ENCODE results near the gene PHF20. TPM values are rescaled to one million over a fixed set of nuclear protein-coding genes. Genes with fewer than 3 reads are reported as not detected.
A peak's percentile ranks its signal among the peaks of the same experiment; 100 is the strongest.
"Not testable (repeated sequence)": the region's sequence is repeated elsewhere in the genome, so short reads cannot be mapped to it uniquely, and the experiment has no call there.

Gene PHF20
- polyA plus RNA-seq, 3 donors = 54.7 to 78.2 (median 73.6) TPM

GRCh38 chr20:35892871-35893270 is 121.1 kb downstream of the PHF20 start:
- TF ChIP-seq CTCF (IDR thresholded peaks at IDR 0.05) = no peak
- no peak overlapping the region for H3K9ac ChIP-seq (ENCODE audit: insufficient read depth, low read length, poor library complexity, severe bottlenecking)
- H2AFZ ChIP-seq (ENCODE audit: insufficient read depth, low read depth, low read length, poor library complexity, severe bottlenecking) = no peak overlapping the region
- peaks cover 18 to 41% of the 10 kb centered on the region in 2 donors for H3K36me3 Mint-ChIP-seq
- no peak for DNase-seq
- no peak overlapping the region for H3K27ac ChIP-seq (ENCODE audit: low read depth in 1 of 2, low read length in 2 of 2)
- peaks cover 0 to 41% of the 10 kb centered on the region in 2 donors for H3K36me3 ChIP-seq (replicated peaks in 1 of 2; ENCODE audit: control insufficient read depth in 1 of 2, insufficient read depth in 2 of 2, low read length in 2 of 2)
- no peaks in the 10 kb centered on the region for H3K9me3 Mint-ChIP-seq
- peaks cover 7 to 15% of the 10 kb centered on the region in 2 donors for H3K4me1 ChIP-seq (ENCODE audit: control insufficient read depth in 1 of 2, insufficient read depth in 2 of 2, low read length in 2 of 2)
- WGBS (ENCODE audit: insufficient coverage) = 100% methylated on average over 1 of the region's 3 CpGs
- H3K4me1 Mint-ChIP-seq = peaks cover 26% of the 10 kb centered on the region
- H3K4me3 ChIP-seq (replicated peaks in 1 of 3; ENCODE audit: low read depth in 2 of 3, low read length in 3 of 3) = no peak overlapping the region
- intact Hi-C loops (cut with micrococcal nuclease) = no loop called here
- no peaks in the 10 kb centered on the region for H3K9me3 ChIP-seq (replicated peaks in 1 of 2; ENCODE audit: control insufficient read depth in 1 of 2, insufficient read depth in 1 of 2, low read length in 2 of 2)
- no peaks in the 10 kb centered on the region for H3K27me3 ChIP-seq (ENCODE audit: control insufficient read depth in 2 of 2, insufficient read depth in 2 of 2, low read length in 2 of 2)
- H3K4me2 ChIP-seq (replicated peaks; ENCODE audit: extremely low read depth, low read length, poor library complexity, severe bottlenecking) = no peak overlapping the region
- no peaks in the 10 kb centered on the region for H3K27me3 Mint-ChIP-seq (ENCODE audit: low read depth in 3 of 3)
- H4K20me1 ChIP-seq (ENCODE audit: insufficient read depth, low read length) = peaks cover 26% of the 10 kb centered on the region
- no peak overlapping the region for H3K4me3 Mint-ChIP-seq
- no peaks in the 10 kb centered on the region for H3K79me2 ChIP-seq (ENCODE audit: insufficient read depth, low read length)
- H3K27ac Mint-ChIP-seq = no peak overlapping the region

GRCh38 chr20:35893942-35894341 is 122.1 kb downstream of the PHF20 start:
- no peak overlapping the region for H3K4me3 ChIP-seq (replicated peaks in 1 of 3; ENCODE audit: low read depth in 2 of 3, low read length in 3 of 3)
- Mint-ChIP-seq H3K4me3 (no peak overlapping the region), H3K9me3 (no peaks in the 10 kb centered on the region), H3K4me1 (peaks cover 18% of the 10 kb centered on the region), H3K36me3 (peaks cover 18 to 47% of the 10 kb centered on the region in 2 donors), H3K27me3 (ENCODE audit: low read depth in 3 of 3) (no peaks in the 10 kb centered on the region), H3K27ac (no peak overlapping the region)
- H3K4me2 ChIP-seq (replicated peaks; ENCODE audit: extremely low read depth, low read length, poor library complexity, severe bottlenecking) = no peak overlapping the region
- H3K36me3 ChIP-seq (replicated peaks in 1 of 2; ENCODE audit: control insufficient read depth in 1 of 2, insufficient read depth in 2 of 2, low read length in 2 of 2) = peaks cover 2 to 41% of the 10 kb centered on the region in 2 donors
- H3K9ac ChIP-seq (ENCODE audit: insufficient read depth, low read length, poor library complexity, severe bottlenecking) = no peak overlapping the region
- no peak overlapping the region for H3K27ac ChIP-seq (ENCODE audit: low read depth in 1 of 2, low read length in 2 of 2)
- H4K20me1 ChIP-seq (ENCODE audit: insufficient read depth, low read length) = peaks cover 26% of the 10 kb centered on the region
- intact Hi-C loops (cut with micrococcal nuclease) = no loop called here
- no peak for TF ChIP-seq CTCF (IDR thresholded peaks at IDR 0.05)
- H3K4me1 ChIP-seq (ENCODE audit: control insufficient read depth in 1 of 2, insufficient read depth in 2 of 2, low read length in 2 of 2) = peaks cover 0 to 10% of the 10 kb centered on the region in 2 donors
- no peak for DNase-seq
- H3K27me3 ChIP-seq (ENCODE audit: control insufficient read depth in 2 of 2, insufficient read depth in 2 of 2, low read length in 2 of 2) = no peaks in the 10 kb centered on the region
- no peaks in the 10 kb centered on the region for H3K79me2 ChIP-seq (ENCODE audit: insufficient read depth, low read length)
- WGBS (ENCODE audit: insufficient coverage) = no CpG with 5 or more reads among the region's 3 CpGs
- H2AFZ ChIP-seq (ENCODE audit: insufficient read depth, low read depth, low read length, poor library complexity, severe bottlenecking) = no peak overlapping the region
- H3K9me3 ChIP-seq (replicated peaks in 1 of 2; ENCODE audit: control insufficient read depth in 1 of 2, insufficient read depth in 1 of 2, low read length in 2 of 2) = no peaks in the 10 kb centered on the region

GRCh38 chr20:35895516-35895915 is 123.7 kb downstream of the PHF20 start:
- H3K4me2 ChIP-seq (replicated peaks; ENCODE audit: extremely low read depth, low read length, poor library complexity, severe bottlenecking); H3K9me3 Mint-ChIP-seq; H3K27me3 ChIP-seq (ENCODE audit: control insufficient read depth in 2 of 2, insufficient read depth in 2 of 2, low read length in 2 of 2); H3K9ac ChIP-seq (ENCODE audit: insufficient read depth, low read length, poor library complexity, severe bottlenecking); H3K9me3 ChIP-seq (replicated peaks in 1 of 2; ENCODE audit: control insufficient read depth in 1 of 2, insufficient read depth in 1 of 2, low read length in 2 of 2); intact Hi-C loops (cut with micrococcal nuclease); H2AFZ ChIP-seq (ENCODE audit: insufficient read depth, low read depth, low read length, poor library complexity, severe bottlenecking); DNase-seq; H3K27me3 Mint-ChIP-seq (ENCODE audit: low read depth in 3 of 3); H3K4me3 ChIP-seq (replicated peaks in 1 of 3; ENCODE audit: low read depth in 2 of 3, low read length in 3 of 3); H3K27ac ChIP-seq (ENCODE audit: low read depth in 1 of 2, low read length in 2 of 2); H3K4me3 Mint-ChIP-seq; H3K79me2 ChIP-seq (ENCODE audit: insufficient read depth, low read length): not testable (repeated sequence)
- Histone ChIP-seq H3K36me3 (replicated peaks in 1 of 2; ENCODE audit: control insufficient read depth in 1 of 2, insufficient read depth in 2 of 2, low read length in 2 of 2) (peaks cover 16 to 51% of the 10 kb centered on the region in 2 donors), H4K20me1 (ENCODE audit: insufficient read depth, low read length) (peaks cover 26% of the 10 kb centered on the region), H3K4me1 (ENCODE audit: control insufficient read depth in 1 of 2, insufficient read depth in 2 of 2, low read length in 2 of 2) (peaks cover 0 to 10% of the 10 kb centered on the region in 2 donors)
- Mint-ChIP-seq H3K4me1 (peaks cover 18% of the 10 kb centered on the region), H3K36me3 (peaks cover 31 to 61% of the 10 kb centered on the region in 2 donors), H3K27ac (peak overlapping the region in 2 of 7 donors; percentile 15 to 42)
- 34% methylated on average over 4 of the region's 7 CpGs for WGBS (ENCODE audit: insufficient coverage)
